Measurements from ENCODE around the gene BEST1.

BEST1 gene

DNA sequence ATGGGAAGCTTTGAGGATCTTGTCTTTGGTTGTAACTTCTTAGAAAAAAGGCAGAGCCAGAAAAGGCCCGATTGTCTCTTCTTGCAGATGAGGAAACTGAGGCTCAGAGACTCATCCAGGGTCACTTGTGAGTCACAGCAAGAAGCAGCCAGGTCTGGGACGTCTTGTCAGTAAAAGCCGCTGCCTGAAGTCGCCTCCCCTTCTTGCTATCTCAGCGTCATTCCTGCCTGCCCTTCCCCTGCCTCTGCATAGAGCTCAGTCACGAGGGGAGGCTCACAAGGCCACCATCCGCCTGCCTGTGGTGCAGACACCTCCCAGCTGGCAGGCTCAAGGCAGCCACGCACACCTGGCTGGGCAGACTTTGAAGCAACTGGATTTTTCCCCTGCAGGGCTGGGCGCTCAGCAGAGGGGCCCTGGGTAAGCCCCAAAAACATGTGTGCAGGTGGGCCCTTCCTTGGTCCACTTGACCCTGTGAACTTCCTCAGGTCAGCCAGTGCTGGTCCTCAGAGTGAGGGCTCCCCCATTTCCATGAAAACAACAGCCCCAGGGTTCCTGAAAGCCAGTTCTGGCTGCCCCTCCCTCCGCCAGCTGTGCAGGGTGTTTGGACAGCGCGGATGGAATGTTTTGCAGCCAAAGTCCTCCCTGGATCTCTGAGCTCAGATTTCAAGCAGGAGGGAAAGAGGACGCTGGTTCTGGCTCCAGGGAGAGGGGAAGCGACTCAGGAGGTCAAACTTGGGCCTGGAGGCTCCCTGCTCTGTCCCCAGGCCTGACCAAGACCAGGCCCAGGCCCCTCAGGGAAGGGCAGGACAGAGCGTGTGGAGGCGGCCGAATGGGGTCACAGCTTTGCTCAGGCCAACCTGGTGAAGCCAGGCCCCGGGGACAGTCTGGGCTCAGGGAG lies 26.7 kb upstream of the BEST1 start:
- H3K4me1 Mint-ChIP-seq (ENCODE audit: low read depth), result peaks cover under 1% of the 10 kb centered on the region
- H3K4me3 Mint-ChIP-seq, result no peak overlapping the region
- H3K27ac Mint-ChIP-seq, result no peak overlapping the region
- no peaks in the 10 kb centered on the region for H3K9me3 Mint-ChIP-seq (ENCODE audit: low read depth)
- peaks cover 21% of the 10 kb centered on the region for H3K27me3 Mint-ChIP-seq
- H3K36me3 Mint-ChIP-seq, result no peaks in the 10 kb centered on the region

DNA sequence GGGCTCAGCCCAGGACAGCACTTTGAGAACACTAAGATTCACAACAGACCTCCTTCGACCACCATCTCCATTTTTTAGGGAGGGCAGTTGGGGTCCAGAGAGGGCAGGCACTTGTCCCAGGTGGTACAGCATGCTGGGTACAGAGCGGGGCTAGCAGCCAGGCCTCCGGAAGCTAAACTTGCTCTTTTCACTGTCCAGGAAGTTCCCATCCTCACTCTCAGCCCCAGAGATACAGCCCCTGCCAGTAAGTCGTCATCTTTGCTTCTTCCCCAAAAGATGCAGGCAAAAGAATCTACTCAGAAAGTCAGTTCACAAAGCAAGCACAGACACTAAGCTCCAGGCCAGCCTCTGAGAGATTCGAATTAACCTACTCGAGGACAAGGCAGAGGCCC lies 26.1 kb upstream of the BEST1 start:
- no peaks in the 10 kb centered on the region for H3K4me1 Mint-ChIP-seq (ENCODE audit: low read depth)
- no peak overlapping the region for H3K4me3 Mint-ChIP-seq
- no peak overlapping the region for H3K27ac Mint-ChIP-seq
- H3K27me3 Mint-ChIP-seq, result peaks cover 15% of the 10 kb centered on the region
- no peaks in the 10 kb centered on the region for H3K9me3 Mint-ChIP-seq (ENCODE audit: low read depth)
- H3K36me3 Mint-ChIP-seq, result no peaks in the 10 kb centered on the region

DNA sequence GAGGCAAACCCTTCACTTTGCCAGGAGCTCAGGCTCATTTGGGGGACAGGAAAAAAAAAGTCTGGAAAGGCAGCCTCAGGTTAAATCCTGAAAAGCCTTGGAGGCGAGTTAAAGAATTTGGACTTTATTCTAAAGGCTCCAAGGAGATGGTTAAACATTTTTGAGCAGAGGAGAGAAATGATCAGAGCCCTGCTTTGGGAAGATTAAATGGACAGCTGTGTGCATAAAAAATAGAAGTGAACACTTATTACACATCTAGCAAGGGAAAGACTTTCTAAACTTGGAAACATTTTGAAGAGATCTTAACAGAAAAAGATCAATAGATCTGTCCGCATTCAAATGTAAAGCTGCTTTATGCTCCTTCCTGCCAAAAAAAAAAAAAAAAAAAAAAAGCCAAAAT lies 24.4 kb upstream of the BEST1 start:
- Mint-ChIP-seq H3K4me1 (ENCODE audit: low read depth) (no peaks in the 10 kb centered on the region), H3K27ac (no peak overlapping the region), H3K36me3 (no peaks in the 10 kb centered on the region), H3K27me3 (peaks cover 9% of the 10 kb centered on the region), H3K4me3 (no peak overlapping the region), H3K9me3 (ENCODE audit: low read depth) (no peaks in the 10 kb centered on the region)

DNA sequence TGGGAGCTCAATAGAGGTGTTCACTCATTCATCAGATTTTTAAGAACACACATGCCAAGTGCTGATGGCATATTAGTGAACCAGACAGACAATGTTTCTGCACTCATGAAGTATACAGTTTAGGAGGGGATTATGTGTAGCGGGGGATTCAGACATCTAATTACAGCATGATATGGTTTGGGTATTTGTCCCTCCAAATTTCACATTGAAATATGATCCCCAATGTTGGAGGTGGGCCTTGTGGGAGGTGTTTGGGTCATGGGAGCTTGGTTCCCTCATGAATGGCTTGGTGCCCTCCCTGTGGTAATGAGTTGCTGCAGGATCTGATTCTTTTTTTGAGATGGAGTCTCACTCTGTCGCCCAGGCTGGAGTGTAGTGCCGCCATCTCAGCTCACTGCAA lies 23.9 kb upstream of the BEST1 start:
- no peaks in the 10 kb centered on the region for H3K9me3 Mint-ChIP-seq (ENCODE audit: low read depth)
- peaks cover 8% of the 10 kb centered on the region for H3K27me3 Mint-ChIP-seq
- no peaks in the 10 kb centered on the region for H3K36me3 Mint-ChIP-seq

DNA sequence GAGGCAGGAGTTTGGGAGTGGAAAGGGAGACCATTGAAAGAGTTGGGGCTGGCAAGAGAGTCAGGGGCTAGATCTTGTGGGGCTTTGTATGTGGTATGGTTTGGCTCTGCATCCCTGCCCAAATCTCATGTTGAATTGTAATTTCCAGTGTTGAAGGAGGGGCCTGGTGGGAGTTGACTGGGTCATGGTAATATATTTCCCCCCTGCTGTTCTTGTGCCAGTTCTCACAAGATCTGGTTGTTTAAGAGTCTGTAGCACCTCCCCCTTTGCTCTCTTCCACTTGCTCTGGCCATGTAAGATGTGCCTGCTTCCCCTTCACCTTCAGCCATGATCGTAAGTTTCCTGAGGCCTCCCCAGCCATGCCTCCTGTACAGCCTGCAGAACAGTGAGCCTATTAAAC lies 22.6 kb upstream of the BEST1 start:
- peaks cover 9% of the 10 kb centered on the region for H3K27me3 Mint-ChIP-seq
- H3K27ac Mint-ChIP-seq, result no peak overlapping the region
- H3K4me1 Mint-ChIP-seq (ENCODE audit: low read depth), result no peaks in the 10 kb centered on the region
- no peaks in the 10 kb centered on the region for H3K36me3 Mint-ChIP-seq
- H3K9me3 Mint-ChIP-seq (ENCODE audit: low read depth), result no peaks in the 10 kb centered on the region
- H3K4me3 Mint-ChIP-seq, result no peak overlapping the region

More for the DNA sequence above, 23.9 kb upstream of the BEST1 start:
- H3K27ac Mint-ChIP-seq, result no peak overlapping the region
- no peaks in the 10 kb centered on the region for H3K4me1 Mint-ChIP-seq (ENCODE audit: low read depth)
- no peak overlapping the region for H3K4me3 Mint-ChIP-seq

DNA sequence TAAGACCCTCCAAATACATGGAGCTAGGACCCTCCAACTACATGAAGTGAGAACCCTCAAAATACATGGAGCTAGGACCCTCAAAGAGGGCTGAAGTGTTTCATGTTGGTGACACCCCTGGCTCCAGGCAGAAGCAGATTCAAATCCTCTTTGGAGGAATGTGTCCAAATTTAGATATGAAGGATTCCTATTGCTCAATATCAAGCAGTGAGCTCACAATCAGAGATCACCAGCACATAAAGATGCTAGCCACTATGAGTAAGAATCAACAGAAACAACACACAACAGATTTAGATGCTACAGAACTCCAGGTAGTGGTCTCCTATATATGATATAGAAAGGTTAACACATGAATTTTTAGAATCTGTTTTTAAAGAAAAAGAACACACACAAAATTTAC lies 21.5 kb upstream of the BEST1 start:
- no peak overlapping the region for H3K4me3 Mint-ChIP-seq
- H3K4me1 Mint-ChIP-seq (ENCODE audit: low read depth), result no peaks in the 10 kb centered on the region
- H3K27ac Mint-ChIP-seq, result no peak overlapping the region
- H3K9me3 Mint-ChIP-seq (ENCODE audit: low read depth), result no peaks in the 10 kb centered on the region
- peaks cover 11% of the 10 kb centered on the region for H3K27me3 Mint-ChIP-seq
- peaks cover 3% of the 10 kb centered on the region for H3K36me3 Mint-ChIP-seq

DNA sequence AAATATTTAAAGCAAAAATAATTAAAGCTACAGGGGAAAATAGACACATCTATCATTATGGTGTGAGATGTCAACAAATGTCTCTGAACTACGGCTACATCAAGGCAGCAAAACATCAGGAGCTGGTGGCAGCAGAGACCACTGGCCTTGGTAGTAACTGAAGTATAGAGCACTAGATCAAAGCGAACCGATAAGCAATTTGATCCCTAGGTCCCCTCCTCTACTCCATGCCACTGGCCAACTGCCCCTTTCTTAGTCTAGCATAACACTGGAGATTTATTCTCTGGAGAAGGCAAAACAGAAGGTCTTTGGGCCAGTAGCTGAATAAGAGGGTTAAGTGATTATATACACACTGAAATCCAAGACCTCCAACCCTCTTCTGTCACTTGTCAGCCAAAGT lies 19.2 kb upstream of the BEST1 start:
- no peaks in the 10 kb centered on the region for H3K4me1 Mint-ChIP-seq (ENCODE audit: low read depth)
- H3K27me3 Mint-ChIP-seq, result peaks cover 20% of the 10 kb centered on the region
- peaks cover 2% of the 10 kb centered on the region for H3K9me3 Mint-ChIP-seq (ENCODE audit: low read depth)
- peaks cover 4% of the 10 kb centered on the region for H3K36me3 Mint-ChIP-seq
- H3K4me3 Mint-ChIP-seq, result no peak overlapping the region
- no peak overlapping the region for H3K27ac Mint-ChIP-seq

DNA sequence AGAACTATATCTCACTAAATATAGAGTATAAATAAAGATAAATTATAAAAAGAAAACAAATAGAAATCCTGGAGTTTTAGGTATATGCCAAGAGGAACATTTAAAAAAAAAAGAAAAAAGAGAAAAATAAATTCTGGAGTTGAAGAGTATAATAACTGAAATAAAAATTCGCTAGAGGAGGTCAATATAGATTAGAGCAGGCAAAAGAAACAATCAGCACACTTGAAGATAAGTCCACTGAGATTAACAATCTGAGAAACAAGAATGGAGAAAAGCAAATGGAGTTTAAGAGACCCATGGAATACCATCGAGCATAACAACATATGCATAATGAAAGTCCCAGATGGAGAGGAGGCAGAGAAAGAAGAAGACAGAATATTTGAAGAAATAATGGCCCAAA lies 14.3 kb upstream of the BEST1 start:
- Mint-ChIP-seq H3K36me3 (peaks cover 13% of the 10 kb centered on the region), H3K4me1 (ENCODE audit: low read depth) (no peaks in the 10 kb centered on the region), H3K9me3 (ENCODE audit: low read depth) (peaks cover 16% of the 10 kb centered on the region), H3K27ac (no peak overlapping the region), H3K27me3 (peaks cover 28% of the 10 kb centered on the region), H3K4me3 (no peak overlapping the region)

DNA sequence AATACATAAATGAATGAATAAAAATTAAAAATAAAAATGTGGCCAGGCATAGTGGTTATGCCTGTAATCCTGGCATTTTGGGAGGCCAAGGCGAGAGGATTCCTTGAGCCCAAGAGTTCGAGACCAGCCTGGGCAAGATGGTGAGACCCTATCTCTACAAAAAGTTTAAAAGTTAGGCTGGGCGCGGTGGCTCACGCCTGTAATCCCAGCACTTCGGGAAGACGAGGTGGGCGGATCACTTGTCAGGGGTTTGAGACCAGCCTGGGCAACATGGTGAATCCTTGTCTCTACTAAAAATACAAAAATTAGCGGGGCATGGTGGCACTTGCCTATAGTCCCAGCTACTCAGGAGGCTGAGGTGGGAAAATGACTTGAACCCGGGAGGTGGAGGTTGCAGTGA lies 9.7 kb upstream of the BEST1 start:
- Mint-ChIP-seq H3K27ac (no peak overlapping the region), H3K27me3 (peaks cover 10% of the 10 kb centered on the region), H3K36me3 (peaks cover 9% of the 10 kb centered on the region), H3K4me3 (no peak overlapping the region), H3K9me3 (ENCODE audit: low read depth) (peaks cover 16% of the 10 kb centered on the region), H3K4me1 (ENCODE audit: low read depth) (no peaks in the 10 kb centered on the region)

DNA sequence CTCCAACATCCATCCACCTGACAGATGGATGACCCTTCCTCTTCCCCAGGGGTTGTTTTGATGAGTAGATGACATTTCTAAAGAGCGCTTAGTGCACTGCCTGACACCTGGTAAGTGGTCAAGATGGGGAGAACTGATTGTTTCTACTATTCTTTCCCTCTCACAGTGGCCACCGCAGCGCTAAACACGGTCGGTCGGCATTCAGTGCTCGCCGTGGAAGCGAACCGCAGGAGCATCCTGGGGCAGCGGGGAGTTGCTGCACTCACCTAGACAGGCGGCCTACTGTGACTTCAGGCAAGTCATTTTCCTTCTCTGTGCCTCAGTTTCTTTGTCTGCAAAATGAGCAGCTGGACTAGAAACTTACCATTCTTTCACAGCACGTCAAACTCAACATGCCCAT lies 5.0 kb upstream of the BEST1 start:
- peaks cover 2% of the 10 kb centered on the region for H3K4me1 Mint-ChIP-seq (ENCODE audit: low read depth)
- H3K27ac Mint-ChIP-seq, result no peak overlapping the region
- no peaks in the 10 kb centered on the region for H3K9me3 Mint-ChIP-seq (ENCODE audit: low read depth)
- no peaks in the 10 kb centered on the region for H3K36me3 Mint-ChIP-seq
- no peaks in the 10 kb centered on the region for H3K27me3 Mint-ChIP-seq
- no peak overlapping the region for H3K4me3 Mint-ChIP-seq

DNA sequence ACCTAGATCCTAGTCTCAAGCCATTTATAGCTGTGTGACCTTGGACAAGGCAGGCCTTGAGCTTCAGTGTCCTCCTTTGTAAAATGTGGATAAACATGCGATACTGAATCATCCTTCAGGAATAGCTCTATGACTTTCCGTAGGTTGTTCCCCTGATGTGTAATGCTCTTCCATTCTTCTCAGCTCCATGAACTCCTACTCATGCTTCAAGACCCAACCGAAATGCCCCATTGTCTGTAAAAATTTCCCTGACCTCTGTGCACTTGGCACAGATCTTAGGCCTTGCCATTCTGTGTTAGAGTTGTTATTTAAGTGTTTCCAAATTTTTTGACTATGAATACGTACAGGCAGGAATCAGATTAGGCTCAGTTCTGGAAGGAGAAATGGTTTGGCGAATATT lies 3.3 kb upstream of the BEST1 start:
- peaks cover 2% of the 10 kb centered on the region for H3K4me1 Mint-ChIP-seq (ENCODE audit: low read depth)
- no peaks in the 10 kb centered on the region for H3K36me3 Mint-ChIP-seq
- no peaks in the 10 kb centered on the region for H3K9me3 Mint-ChIP-seq (ENCODE audit: low read depth)
- no peak overlapping the region for H3K4me3 Mint-ChIP-seq
- no peaks in the 10 kb centered on the region for H3K27me3 Mint-ChIP-seq
- no peak overlapping the region for H3K27ac Mint-ChIP-seq

DNA sequence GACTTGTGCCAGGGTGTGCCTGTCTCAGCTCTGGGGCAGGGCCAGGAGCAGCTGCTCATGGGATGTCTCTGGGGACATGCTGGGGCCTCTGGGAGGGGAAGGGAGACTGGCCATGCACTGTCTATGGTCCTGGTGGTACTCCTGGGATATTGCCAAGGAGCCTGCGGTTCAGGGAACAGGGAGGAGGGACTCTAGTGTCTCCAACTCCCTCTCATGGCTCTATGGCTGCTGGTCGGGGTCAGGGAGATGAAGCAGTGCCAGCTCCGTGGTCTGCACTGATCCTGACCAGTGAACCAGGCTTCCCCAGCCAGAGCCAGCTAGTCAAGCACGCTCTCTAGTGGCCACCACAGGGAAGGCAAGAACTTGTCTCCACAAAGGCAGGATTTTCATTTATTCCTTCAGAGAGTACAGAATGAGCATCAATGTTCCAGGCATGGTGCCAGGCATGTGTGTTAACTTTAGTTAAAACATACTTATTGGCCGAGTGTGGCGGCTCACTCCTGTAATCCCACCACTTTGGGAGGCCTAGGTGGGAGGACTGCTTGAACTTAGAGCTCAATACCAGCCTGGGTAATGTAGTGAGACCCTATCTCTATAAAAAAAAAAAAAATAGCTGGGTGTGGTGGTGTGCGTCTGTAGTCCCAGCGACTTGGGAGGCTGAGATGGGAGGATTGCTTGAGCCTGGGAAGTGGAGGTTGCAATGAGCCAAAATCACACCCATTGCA lies 2.5 kb upstream of the BEST1 start:
- Mint-ChIP-seq H3K4me1 (ENCODE audit: low read depth) (peaks cover 2% of the 10 kb centered on the region), H3K27me3 (no peaks in the 10 kb centered on the region), H3K4me3 (no peak overlapping the region), H3K27ac (no peak overlapping the region), H3K9me3 (ENCODE audit: low read depth) (no peaks in the 10 kb centered on the region), H3K36me3 (no peaks in the 10 kb centered on the region)

DNA sequence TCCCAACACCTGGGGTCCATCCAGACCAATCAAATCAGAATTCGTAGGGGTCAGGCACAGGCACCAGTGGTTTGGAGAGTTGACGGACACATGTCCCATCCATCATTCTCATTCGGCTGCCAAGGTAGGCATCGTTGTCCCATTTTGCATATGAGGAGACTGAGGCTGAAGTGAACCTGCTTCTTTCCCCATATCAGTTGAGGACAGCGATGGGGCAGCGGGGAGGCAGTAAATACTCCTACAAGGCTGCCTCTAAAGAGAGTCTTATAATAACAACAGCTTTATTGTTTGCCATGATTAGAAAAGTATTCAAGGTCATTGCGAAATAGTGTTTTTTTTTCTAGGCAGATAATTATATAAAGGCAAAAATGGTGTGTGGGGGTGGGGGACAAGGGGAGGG lies 1.6 kb upstream of the BEST1 start:
- no peak overlapping the region for H3K27ac Mint-ChIP-seq
- H3K4me1 Mint-ChIP-seq (ENCODE audit: low read depth), result peaks cover 2% of the 10 kb centered on the region
- no peaks in the 10 kb centered on the region for H3K27me3 Mint-ChIP-seq
- no peaks in the 10 kb centered on the region for H3K9me3 Mint-ChIP-seq (ENCODE audit: low read depth)
- H3K36me3 Mint-ChIP-seq, result no peaks in the 10 kb centered on the region
- H3K4me3 Mint-ChIP-seq, result no peak overlapping the region

DNA sequence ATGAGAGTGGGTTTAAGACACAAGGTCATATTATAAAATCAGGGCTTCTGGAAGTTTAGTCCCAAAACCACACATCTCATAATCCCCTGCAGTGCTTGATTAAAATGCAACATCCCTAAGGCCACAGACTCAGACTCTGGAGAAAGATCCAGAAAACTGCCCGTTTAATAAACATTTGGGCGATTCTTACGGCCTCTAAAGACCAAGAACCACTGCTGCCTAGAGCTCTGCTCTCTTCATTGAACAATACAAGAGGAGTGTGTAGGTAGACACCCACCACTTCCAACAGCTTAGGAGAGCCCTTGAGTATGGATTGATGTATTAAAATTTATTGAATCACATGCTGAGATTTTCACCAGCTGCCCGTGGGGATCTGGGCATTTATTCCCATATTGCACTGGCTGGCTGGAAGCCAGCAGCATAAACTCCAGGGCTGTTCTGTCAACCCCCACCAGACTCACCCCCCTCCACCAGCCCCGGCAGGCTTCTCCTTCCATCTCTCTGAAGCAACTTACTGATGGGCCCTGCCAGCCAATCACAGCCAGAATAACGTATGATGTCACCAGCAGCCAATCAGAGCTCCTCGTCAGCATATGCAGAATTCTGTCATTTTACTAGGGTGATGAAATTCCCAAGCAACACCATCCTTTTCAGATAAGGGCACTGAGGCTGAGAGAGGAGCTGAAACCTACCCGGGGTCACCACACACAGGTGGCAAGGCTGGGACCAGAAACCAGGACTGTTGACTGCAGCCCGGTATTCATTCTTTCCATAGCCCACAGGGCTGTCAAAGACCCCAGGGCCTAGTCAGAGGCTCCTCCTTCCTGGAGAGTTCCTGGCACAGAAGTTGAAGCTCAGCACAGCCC lies 749 bp upstream of the BEST1 start:
- no peak overlapping the region for H3K27ac Mint-ChIP-seq
- no peaks in the 10 kb centered on the region for H3K36me3 Mint-ChIP-seq
- no peak overlapping the region for H3K4me3 Mint-ChIP-seq
- peaks cover 2% of the 10 kb centered on the region for H3K4me1 Mint-ChIP-seq (ENCODE audit: low read depth)
- H3K9me3 Mint-ChIP-seq (ENCODE audit: low read depth), result no peaks in the 10 kb centered on the region
- H3K27me3 Mint-ChIP-seq, result peaks cover 1% of the 10 kb centered on the region

Data from activated naive CD8-positive, alpha-beta T cell (primary cell).